SK-N-SH treated with all-trans-retinoic acid at 6 μM for 48 hours (cell line): ENCODE measurements around the gene LAPTM4A.

Source experiments
- ARNTL ChIP-seq: fragments of 450-650 bp; formaldehyde crosslinking; IDR thresholded peaks from 2 replicates; pipeline ENCODE4 v1.5.0; 2020; ENCODE audit warnings: low read depth, mild to moderate bottlenecking, moderate library complexity, borderline replicate concordance
- RARB ChIP-seq: fragments of 250-450 bp; sonication (Bioruptor Pico); IDR thresholded peaks from 2 replicates; pipeline ENCODE4 v1.8.0; 2021; ENCODE audit warnings: mild to moderate bottlenecking, moderate library complexity
- TCF4 ChIP-seq: fragments of 250-450 bp; sonication (Bioruptor Pico); IDR thresholded peaks from 2 replicates; pipeline ENCODE4 v1.8.0; 2021; ENCODE audit warnings: mild to moderate bottlenecking, moderate library complexity, borderline replicate concordance
- ZC3H10 ChIP-seq: fragments of 250-450 bp; sonication (Bioruptor Pico); IDR thresholded peaks from 2 replicates; pipeline ENCODE4 v1.5.1; 2021; ENCODE audit warnings: mild to moderate bottlenecking, moderate library complexity
- ZFP3 ChIP-seq: fragments of 250-450 bp; sonication (Bioruptor Pico); IDR thresholded peaks from 2 replicates; pipeline ENCODE4 v1.5.0; 2020; ENCODE audit warnings: mild to moderate bottlenecking, moderate library complexity
- ZNF565 ChIP-seq: fragments of 450-650 bp; formaldehyde crosslinking; conservative IDR thresholded peaks from 2 replicates; pipeline ENCODE4 v1.5.0; 2020; ENCODE audit warnings: low read depth, mild to moderate bottlenecking, moderate library complexity
- ZNF8 ChIP-seq: fragments of 450-650 bp; formaldehyde crosslinking; IDR thresholded peaks from 2 replicates; pipeline ENCODE4 v1.5.0; 2020; ENCODE audit warnings: mild to moderate bottlenecking, moderate library complexity
- TF ChIP-seq, protein P1 (sequence below): fragments of 250-450 bp; sonication (Bioruptor Pico); IDR thresholded peaks from 2 replicates; pipeline ENCODE4 v1.8.0; 2020; ENCODE audit warnings: mild to moderate bottlenecking, moderate library complexity, borderline replicate concordance
- TF ChIP-seq, protein P2 (sequence below): fragments of 250-450 bp; sonication (Bioruptor Pico); IDR thresholded peaks from 2 replicates; pipeline ENCODE4 v1.5.1; 2021; ENCODE audit warnings: mild to moderate bottlenecking, moderate library complexity
- TF ChIP-seq, protein P3 (sequence below): fragments of 250-450 bp; sonication (Bioruptor Pico); IDR thresholded peaks from 2 replicates; pipeline ENCODE4 v1.5.0; 2020; ENCODE audit warnings: mild to moderate bottlenecking, moderate library complexity

DNA sequence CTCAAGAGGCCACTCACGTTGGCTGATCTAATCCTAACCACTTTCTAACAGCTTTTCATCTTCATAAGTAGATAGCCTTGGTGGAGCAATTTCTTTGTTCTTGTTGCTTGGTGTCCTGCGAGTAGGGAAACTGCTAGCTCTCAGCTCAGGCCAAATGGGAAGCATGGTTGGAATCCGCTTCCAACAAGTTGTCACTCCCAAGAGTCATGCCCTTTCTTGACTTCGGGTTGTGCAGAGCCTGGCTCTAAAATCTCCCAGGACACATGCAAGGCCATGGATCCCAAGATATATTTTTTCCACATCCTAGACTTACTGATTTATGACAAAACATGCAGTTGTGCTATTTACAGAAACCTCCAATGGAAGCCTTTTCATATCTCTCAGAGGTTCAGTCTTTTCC lies 31.7 kb downstream of the LAPTM4A start:
- TF ChIP-seq ARNTL (CRISPR knock-in tag) (no peak), ZNF565 (CRISPR knock-in tag) (no peak), ZC3H10 (CRISPR knock-in tag) (no peak), ZFP3 (CRISPR knock-in tag) (no peak), RARB (CRISPR knock-in tag) (no peak), ZNF8 (CRISPR knock-in tag) (no peak), TCF4 (CRISPR knock-in tag) (no peak)
- TF ChIP-seq, protein P1, sequence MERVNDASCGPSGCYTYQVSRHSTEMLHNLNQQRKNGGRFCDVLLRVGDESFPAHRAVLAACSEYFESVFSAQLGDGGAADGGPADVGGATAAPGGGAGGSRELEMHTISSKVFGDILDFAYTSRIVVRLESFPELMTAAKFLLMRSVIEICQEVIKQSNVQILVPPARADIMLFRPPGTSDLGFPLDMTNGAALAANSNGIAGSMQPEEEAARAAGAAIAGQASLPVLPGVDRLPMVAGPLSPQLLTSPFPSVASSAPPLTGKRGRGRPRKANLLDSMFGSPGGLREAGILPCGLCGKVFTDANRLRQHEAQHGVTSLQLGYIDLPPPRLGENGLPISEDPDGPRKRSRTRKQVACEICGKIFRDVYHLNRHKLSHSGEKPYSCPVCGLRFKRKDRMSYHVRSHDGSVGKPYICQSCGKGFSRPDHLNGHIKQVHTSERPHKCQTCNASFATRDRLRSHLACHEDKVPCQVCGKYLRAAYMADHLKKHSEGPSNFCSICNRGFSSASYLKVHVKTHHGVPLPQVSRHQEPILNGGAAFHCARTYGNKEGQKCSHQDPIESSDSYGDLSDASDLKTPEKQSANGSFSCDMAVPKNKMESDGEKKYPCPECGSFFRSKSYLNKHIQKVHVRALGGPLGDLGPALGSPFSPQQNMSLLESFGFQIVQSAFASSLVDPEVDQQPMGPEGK: no peak
- TF ChIP-seq, protein P2, sequence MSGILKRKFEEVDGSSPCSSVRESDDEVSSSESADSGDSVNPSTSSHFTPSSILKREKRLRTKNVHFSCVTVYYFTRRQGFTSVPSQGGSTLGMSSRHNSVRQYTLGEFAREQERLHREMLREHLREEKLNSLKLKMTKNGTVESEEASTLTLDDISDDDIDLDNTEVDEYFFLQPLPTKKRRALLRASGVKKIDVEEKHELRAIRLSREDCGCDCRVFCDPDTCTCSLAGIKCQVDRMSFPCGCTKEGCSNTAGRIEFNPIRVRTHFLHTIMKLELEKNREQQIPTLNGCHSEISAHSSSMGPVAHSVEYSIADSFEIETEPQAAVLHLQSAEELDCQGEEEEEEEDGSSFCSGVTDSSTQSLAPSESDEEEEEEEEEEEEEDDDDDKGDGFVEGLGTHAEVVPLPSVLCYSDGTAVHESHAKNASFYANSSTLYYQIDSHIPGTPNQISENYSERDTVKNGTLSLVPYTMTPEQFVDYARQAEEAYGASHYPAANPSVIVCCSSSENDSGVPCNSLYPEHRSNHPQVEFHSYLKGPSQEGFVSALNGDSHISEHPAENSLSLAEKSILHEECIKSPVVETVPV (CRISPR knock-in tag): no peak
- TF ChIP-seq, protein P3, sequence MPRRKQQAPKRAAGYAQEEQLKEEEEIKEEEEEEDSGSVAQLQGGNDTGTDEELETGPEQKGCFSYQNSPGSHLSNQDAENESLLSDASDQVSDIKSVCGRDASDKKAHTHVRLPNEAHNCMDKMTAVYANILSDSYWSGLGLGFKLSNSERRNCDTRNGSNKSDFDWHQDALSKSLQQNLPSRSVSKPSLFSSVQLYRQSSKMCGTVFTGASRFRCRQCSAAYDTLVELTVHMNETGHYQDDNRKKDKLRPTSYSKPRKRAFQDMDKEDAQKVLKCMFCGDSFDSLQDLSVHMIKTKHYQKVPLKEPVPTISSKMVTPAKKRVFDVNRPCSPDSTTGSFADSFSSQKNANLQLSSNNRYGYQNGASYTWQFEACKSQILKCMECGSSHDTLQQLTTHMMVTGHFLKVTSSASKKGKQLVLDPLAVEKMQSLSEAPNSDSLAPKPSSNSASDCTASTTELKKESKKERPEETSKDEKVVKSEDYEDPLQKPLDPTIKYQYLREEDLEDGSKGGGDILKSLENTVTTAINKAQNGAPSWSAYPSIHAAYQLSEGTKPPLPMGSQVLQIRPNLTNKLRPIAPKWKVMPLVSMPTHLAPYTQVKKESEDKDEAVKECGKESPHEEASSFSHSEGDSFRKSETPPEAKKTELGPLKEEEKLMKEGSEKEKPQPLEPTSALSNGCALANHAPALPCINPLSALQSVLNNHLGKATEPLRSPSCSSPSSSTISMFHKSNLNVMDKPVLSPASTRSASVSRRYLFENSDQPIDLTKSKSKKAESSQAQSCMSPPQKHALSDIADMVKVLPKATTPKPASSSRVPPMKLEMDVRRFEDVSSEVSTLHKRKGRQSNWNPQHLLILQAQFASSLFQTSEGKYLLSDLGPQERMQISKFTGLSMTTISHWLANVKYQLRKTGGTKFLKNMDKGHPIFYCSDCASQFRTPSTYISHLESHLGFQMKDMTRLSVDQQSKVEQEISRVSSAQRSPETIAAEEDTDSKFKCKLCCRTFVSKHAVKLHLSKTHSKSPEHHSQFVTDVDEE (CRISPR knock-in tag): no peak
